Mucosa of rectum (tissue), 2 donors: ENCODE results near the gene AIG1.

Experiments
- H3K27ac ChIP-seq, 2 donors: one replicate each; pipeline ENCODE4 v1.7.0; 2013; ENCODE audit warnings: inconsistent platforms in 2 of 2, low read depth in 2 of 2, low read length in 2 of 2
- H3K27me3 ChIP-seq, 2 donors: one replicate each; pipeline ENCODE4 v1.7.0; 2013; ENCODE audit warnings: low read length in 2 of 2; ENCODE audit not compliant: control insufficient read depth in 2 of 2, insufficient read depth in 2 of 2
- H3K36me3 ChIP-seq, 2 donors: one replicate each; pipeline ENCODE4 v1.7.0; 2013; ENCODE audit warnings: low read length in 2 of 2; ENCODE audit not compliant: control insufficient read depth in 2 of 2, insufficient read depth in 2 of 2
- H3K4me1 ChIP-seq, 2 donors: one replicate each; pipeline ENCODE4 v1.7.0; 2013; ENCODE audit warnings: low read length in 2 of 2, mild to moderate bottlenecking in 1 of 2; ENCODE audit not compliant: control insufficient read depth in 2 of 2, insufficient read depth in 2 of 2
- H3K4me3 ChIP-seq, 2 donors: one replicate each; pipeline ENCODE4 v1.7.0; 2013; ENCODE audit warnings: low read length in 2 of 2
- H3K9ac ChIP-seq, 2 donors: one replicate each; pipeline ENCODE4 v1.7.0; 2013; ENCODE audit warnings: low read length in 2 of 2, low read depth in 1 of 2, mild to moderate bottlenecking in 1 of 2
- H3K9me3 ChIP-seq, 2 donors: one replicate each; pipeline ENCODE4 v1.7.0; 2013; ENCODE audit warnings: low read length in 2 of 2; ENCODE audit not compliant: control insufficient read depth in 2 of 2
- donor health status: healthy.
- donor health status: Normal muscosa, but diverticular disease.

The AIG1 gene

DNA sequence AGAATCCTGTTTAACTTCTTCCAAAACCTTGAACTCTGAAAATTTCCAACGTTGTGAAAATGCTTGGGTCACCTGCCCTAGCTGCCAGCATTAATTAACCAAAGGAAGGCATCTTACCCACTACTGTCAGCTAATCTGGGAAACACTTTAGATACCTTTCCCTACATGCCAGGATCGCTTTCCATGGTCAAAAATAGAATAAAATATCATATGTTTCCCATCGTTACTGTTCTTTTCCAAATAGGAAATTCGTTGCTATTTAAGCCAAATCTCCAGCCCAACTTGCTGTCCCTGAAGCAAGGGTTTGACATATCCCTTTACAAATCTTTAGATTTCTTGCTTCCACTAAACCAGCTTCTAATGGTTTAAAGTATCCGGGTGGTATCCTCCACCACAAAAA is 157.5 kb downstream of the AIG1 start:
- H3K27ac ChIP-seq = no peak overlapping the region
- H3K4me3 ChIP-seq = no peak overlapping the region
- no peaks in the 10 kb centered on the region for H3K9me3 ChIP-seq
- no peaks in the 10 kb centered on the region for H3K36me3 ChIP-seq
- H3K9ac ChIP-seq = no peak overlapping the region
- no peaks in the 10 kb centered on the region for H3K4me1 ChIP-seq
- H3K27me3 ChIP-seq = no peaks in the 10 kb centered on the region

- Histone ChIP-seq H3K36me3 (no peaks in the 10 kb centered on the region), H3K27me3 (no peaks in the 10 kb centered on the region), H3K9me3 (no peaks in the 10 kb centered on the region), H3K4me1 (no peaks in the 10 kb centered on the region), H3K27ac (no peak overlapping the region), H3K9ac (no peak overlapping the region), H3K4me3 (no peak overlapping the region)
Measured at GRCh38 chr6:143221698-143222097, 161.0 kb downstream of the AIG1 start.

GRCh38 chr6:143222310-143222709 is 161.6 kb downstream of the AIG1 start:
- no peaks in the 10 kb centered on the region for H3K4me1 ChIP-seq
- H3K4me3 ChIP-seq = no peak overlapping the region
- H3K27ac ChIP-seq = no peak overlapping the region
- no peak overlapping the region for H3K9ac ChIP-seq
- H3K36me3 ChIP-seq = no peaks in the 10 kb centered on the region
- no peaks in the 10 kb centered on the region for H3K9me3 ChIP-seq
- no peaks in the 10 kb centered on the region for H3K27me3 ChIP-seq

- no peak overlapping the region for H3K9ac ChIP-seq
- peak overlapping the region in 1 of 2 donors; percentile 3 for H3K27ac ChIP-seq
- H3K4me1 ChIP-seq = no peaks in the 10 kb centered on the region
- H3K27me3 ChIP-seq = no peaks in the 10 kb centered on the region
- H3K4me3 ChIP-seq = no peak overlapping the region
- H3K9me3 ChIP-seq = no peaks in the 10 kb centered on the region
- H3K36me3 ChIP-seq = no peaks in the 10 kb centered on the region
Measured at GRCh38 chr6:143222801-143223231, 162.1 kb downstream of the AIG1 start.

DNA sequence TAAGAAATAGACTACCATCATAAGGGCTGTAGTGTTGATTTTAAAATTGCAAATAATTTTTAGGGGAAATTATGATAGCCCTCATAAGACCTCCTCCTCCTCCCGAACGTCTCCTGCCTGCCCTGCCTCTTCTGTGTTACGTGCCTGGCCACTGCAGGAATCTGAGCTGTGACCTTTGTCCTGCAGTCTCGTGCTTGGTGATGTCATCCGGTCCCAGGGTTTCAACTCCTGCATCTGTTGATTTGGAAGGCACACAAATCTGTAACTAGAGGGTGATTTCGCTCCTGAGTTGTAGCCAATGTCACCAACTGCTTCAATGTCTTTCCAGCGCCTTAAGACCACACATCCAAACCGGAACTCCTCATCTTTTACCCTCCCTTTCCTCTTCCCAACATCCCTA is 163.2 kb downstream of the AIG1 start:
- Histone ChIP-seq H3K27ac (peak overlapping the region in 1 of 2 donors; percentile 3), H3K4me3 (no peak overlapping the region), H3K9me3 (no peaks in the 10 kb centered on the region), H3K27me3 (no peaks in the 10 kb centered on the region), H3K4me1 (no peaks in the 10 kb centered on the region), H3K36me3 (no peaks in the 10 kb centered on the region), H3K9ac (no peak overlapping the region)

- no peak overlapping the region for H3K9ac ChIP-seq
- no peaks in the 10 kb centered on the region for H3K4me1 ChIP-seq
- H3K4me3 ChIP-seq = no peak overlapping the region
- H3K27ac ChIP-seq = no peak overlapping the region
- no peaks in the 10 kb centered on the region for H3K36me3 ChIP-seq
- no peaks in the 10 kb centered on the region for H3K27me3 ChIP-seq
- no peaks in the 10 kb centered on the region for H3K9me3 ChIP-seq
Measured at GRCh38 chr6:143224516-143224915, 163.8 kb downstream of the AIG1 start.

- H3K4me1 ChIP-seq = no peaks in the 10 kb centered on the region
- H3K9ac ChIP-seq = no peak overlapping the region
- no peaks in the 10 kb centered on the region for H3K9me3 ChIP-seq
- no peak overlapping the region for H3K4me3 ChIP-seq
- H3K36me3 ChIP-seq = no peaks in the 10 kb centered on the region
- no peak overlapping the region for H3K27ac ChIP-seq
- no peaks in the 10 kb centered on the region for H3K27me3 ChIP-seq
Measured at GRCh38 chr6:143225929-143226328, 165.2 kb downstream of the AIG1 start.

GRCh38 chr6:143227675-143228074 is 167.0 kb downstream of the AIG1 start:
- Histone ChIP-seq H3K9me3 (no peaks in the 10 kb centered on the region), H3K27ac (no peak overlapping the region), H3K9ac (no peak overlapping the region), H3K27me3 (no peaks in the 10 kb centered on the region), H3K36me3 (no peaks in the 10 kb centered on the region), H3K4me1 (no peaks in the 10 kb centered on the region), H3K4me3 (no peak overlapping the region)

DNA sequence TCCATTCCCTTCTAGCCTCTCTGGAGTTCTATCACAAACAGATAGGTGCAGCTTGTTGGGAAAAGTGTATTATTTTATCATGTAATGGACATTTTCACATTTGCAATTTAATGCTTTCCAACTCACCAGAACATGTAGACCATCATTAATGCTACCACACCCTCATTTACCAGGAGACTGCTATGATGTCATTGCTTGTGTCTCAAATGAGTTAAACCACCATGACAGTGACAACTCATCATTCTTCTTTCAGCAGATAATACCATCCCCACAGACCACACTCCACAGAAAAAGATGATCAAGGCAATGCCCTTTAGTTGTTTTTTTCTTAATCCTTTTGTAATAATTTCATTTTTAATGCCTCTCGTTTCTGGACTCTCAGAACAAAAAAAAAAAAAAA is 168.7 kb downstream of the AIG1 start:
- Histone ChIP-seq H3K4me3 (no peak overlapping the region), H3K4me1 (no peaks in the 10 kb centered on the region), H3K27me3 (no peaks in the 10 kb centered on the region), H3K9me3 (no peaks in the 10 kb centered on the region), H3K36me3 (no peaks in the 10 kb centered on the region), H3K27ac (no peak overlapping the region), H3K9ac (no peak overlapping the region)

DNA sequence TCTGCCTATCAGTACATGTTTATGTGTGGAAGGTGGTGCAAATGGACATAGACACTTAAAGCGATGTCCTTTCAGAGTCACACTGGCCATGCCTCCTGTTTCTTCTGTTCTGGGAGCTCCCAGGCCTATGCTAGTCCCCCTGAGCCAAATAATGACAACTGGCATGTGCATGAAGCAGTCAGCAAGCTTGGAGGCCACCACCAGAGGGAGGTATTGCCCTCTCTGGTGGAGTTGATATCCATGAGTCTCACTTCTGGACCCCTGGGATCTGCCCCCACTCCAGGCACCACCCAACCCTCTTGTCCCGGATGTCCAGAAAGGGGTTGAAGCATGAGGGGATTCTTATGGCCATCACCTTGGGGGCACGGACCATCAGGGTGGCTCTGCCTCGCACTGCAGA is 172.2 kb downstream of the AIG1 start:
- Histone ChIP-seq H3K27me3 (no peaks in the 10 kb centered on the region), H3K4me3 (no peak overlapping the region), H3K36me3 (no peaks in the 10 kb centered on the region), H3K9ac (no peak overlapping the region), H3K27ac (no peak overlapping the region), H3K4me1 (no peaks in the 10 kb centered on the region), H3K9me3 (no peaks in the 10 kb centered on the region)
